Endometrium (tissue), 2 donors: ENCODE results near the gene NEDD4L.

Experiments
- FAIRE-seq: peaks from 2 replicates; lab custom pipeline; 2012; peaks lifted over from hg19 to GRCh38; lab: Jason Lieb, UNC
- donor health status: control.
- donor health status: control.

Gene NEDD4L

GRCh38 chr18:58379443-58379842 lies 335.4 kb downstream of the NEDD4L start:
- FAIRE-seq, result no peak

- peak; percentile 4 for FAIRE-seq
Measured at GRCh38 chr18:58380113-58380512, 336.1 kb downstream of the NEDD4L start.

- no peak for FAIRE-seq
Measured at GRCh38 chr18:58381676-58382411, 337.8 kb downstream of the NEDD4L start.

- no peak for FAIRE-seq
Measured at GRCh38 chr18:58382446-58382845, 338.4 kb downstream of the NEDD4L start.

GRCh38 chr18:58385472-58385871 lies 341.4 kb downstream of the NEDD4L start:
- FAIRE-seq, result no peak

DNA sequence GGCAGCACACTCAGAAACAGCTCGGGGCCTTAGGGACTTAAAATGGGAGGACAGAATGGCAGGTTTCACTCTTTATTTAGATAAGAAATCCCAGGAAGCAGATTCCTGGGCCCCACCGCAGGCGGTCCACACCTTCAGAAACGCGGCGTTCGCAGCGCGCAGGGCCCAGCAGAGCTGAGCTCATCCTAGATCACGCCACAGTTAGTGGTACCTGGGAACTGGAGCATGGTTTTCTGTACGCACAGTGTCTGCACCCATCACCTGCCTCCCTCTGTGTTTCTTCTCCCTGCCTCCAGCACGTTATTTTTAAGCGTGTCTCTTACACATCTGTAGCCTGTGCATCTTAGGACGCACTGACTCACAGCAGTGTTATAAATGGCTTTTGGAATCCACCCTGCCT lies 342.8 kb downstream of the NEDD4L start:
- no peak for FAIRE-seq

GRCh38 chr18:58387716-58388115 lies 343.7 kb downstream of the NEDD4L start:
- FAIRE-seq, result no peak

- no peak for FAIRE-seq
Measured at GRCh38 chr18:58388736-58389135, 344.7 kb downstream of the NEDD4L start.

GRCh38 chr18:58389745-58390144 lies 345.7 kb downstream of the NEDD4L start:
- no peak for FAIRE-seq

GRCh38 chr18:58390399-58390798 lies 346.4 kb downstream of the NEDD4L start:
- FAIRE-seq, result no peak

GRCh38 chr18:58391231-58391825 lies 347.3 kb downstream of the NEDD4L start:
- FAIRE-seq, result no peak

DNA sequence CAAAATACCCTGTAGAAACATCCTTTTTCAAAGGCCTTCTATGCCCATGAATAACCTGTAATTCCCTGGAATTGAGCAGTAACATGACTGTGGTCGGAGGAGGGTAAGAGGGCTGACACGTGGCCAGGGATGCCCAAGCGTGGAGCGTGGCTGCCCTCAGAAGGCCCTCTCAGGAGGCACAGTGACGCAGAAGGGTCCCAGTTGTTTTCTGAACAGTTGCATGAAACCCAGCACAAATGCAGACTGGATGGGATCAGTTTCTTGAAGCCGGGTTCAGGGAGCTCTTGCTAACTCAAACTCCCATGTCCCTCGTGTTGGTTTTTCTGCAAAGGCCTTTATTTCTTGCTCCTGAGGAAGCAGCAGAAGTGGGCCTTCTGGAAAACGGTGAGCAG lies 347.9 kb downstream of the NEDD4L start:
- FAIRE-seq, result no peak

- FAIRE-seq, result no peak
Measured at GRCh38 chr18:58392324-58393000, 348.4 kb downstream of the NEDD4L start.

DNA sequence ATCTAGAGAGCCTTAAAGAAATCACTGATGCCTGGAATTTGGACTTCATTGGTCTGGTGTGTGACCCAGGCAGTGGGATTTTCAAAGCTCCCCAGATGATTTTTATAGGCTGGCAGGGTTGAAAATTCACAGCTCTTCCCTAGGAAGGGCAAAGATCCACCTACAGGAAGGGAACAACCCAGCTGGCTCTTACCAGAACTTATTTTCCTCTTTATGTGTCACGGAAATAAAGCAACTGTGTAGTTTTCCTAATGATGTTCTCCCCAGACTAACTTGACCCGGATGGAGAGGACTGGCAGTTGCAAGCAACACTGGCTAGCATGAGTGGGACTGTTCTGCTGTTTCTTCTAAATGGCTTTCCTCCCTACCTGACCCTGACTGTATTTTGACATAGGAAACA lies 349.3 kb downstream of the NEDD4L start:
- no peak for FAIRE-seq

DNA sequence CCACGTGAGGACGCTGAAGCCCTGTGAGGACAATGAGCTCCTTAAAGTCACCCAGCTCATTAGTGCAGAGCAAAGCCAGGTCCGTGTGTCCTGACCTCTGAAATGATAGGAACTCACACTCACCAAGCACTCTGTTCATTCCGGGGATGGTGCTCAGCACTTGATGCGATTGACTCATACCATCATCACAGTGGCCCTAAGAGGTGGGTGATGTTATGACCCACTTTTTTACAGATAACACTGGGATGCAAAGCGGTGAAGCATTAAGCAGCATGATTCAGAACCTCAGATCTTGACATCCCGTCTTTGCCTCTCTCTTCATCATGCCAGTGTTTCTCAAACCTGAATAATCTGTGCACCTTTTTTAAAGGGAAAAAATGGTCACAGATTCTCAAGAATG lies 350.0 kb downstream of the NEDD4L start:
- no peak for FAIRE-seq

DNA sequence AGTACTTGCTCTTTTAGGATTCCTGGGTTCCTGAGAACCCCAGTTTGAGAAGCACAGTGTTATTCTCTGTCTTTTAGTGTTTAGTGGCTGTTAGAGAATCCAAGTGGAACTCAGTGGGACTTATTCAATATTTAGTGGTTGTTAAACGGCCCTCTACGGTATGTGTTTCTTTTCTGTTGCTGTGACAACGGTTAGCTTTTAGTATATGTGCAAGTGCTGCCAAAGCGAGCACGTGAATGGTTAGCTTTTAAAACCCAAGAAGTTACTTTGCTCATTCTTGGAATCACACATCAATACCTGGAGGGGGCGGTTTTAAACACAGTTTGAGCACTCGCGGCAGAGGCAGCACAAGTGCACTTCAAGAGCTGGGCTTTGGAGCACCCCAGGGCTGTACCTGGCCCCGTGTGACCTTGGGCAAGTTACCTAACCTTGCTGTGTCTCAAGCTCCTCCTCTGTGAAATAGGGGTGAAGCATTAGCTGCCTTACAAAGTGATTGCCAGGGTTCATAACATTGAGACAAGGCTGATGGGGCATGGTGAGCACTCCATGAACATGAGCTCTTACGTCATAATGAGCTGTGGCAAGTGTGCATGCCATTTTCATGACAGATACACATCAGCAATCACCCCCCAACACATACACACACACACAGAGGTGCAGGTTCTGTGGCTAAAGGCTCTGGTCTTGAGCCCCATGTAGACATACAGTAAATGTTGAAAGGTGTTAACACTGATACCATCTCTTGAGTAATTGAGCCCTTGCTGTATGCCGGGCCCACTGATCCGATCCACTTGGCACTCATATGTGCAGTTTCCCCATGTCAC lies 350.8 kb downstream of the NEDD4L start:
- FAIRE-seq, result no peak

- no peak for FAIRE-seq
Measured at GRCh38 chr18:58396144-58396543, 352.1 kb downstream of the NEDD4L start.

DNA sequence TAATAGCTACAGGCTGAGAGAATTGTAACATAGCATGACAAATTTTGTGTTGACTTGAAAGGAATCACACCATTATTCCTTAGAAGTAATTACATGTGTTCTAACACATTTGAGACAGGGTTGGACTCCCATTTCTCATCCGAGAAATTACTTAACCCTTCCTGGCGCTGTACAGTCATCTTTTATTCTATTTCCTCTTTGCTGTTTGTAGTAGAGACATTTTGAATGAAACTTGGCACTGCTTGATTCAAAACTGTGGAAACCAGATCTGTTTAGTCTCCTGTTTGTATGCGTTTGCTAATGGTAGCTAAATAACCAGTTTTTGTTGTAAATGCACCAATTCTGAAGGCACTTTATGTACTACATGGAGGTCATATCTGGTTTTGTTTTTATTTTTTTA lies 352.9 kb downstream of the NEDD4L start:
- no peak for FAIRE-seq

- no peak for FAIRE-seq
Measured at GRCh38 chr18:58397385-58398132, 353.5 kb downstream of the NEDD4L start.

DNA sequence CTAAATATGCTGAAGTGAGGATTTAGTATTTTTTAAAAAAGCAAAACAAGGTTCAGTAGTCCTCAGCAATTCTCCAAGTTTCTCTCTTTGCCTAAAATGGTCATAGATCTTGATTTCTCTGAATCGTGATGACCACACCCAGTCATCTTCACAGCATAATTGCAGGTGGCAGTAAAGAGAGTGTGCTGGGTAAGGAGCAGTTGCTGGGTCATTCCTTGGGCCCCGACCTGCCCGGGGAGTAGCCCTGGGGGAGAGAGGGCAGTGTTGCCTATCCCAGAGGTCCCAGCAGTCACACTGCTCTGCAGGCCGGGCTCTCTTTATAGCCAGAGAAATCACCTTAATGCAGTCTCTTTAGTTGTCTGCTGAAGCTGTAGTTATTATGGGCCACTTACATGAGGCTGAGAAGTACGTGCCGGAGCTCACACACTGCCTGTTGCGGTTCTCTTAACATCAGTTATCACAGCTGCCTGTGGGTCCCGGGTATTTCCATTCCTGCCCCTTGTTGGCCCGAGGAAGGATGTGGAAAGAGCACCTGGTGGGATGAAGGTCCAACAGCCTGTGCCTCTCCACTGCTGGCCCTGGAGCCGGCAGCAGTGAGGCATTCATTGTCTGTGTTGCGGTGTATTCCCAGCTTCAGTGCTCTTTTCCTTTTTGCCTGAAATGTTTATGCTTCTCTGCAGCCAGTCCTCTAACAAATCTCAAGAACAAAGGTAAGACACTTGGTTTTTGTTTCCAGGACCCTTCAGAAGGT lies 354.8 kb downstream of the NEDD4L start:
- FAIRE-seq, result no peak

GRCh38 chr18:58400331-58400870 lies 356.4 kb downstream of the NEDD4L start:
- no peak for FAIRE-seq
